Embryonic facial prominence (tissue), 1 donor: ENCODE measurements around the gene DNAJB1.
"Not testable (repeated sequence)": the region's sequence is repeated elsewhere in the genome, so short reads cannot be mapped to it uniquely, and the experiment has no call there.

ENCODE experiments used
- DNase-seq: peaks from one replicate; pipeline ENCODE4 v3.0.0-alpha.2; 2016; ENCODE audit errors: extremely low spot score

The DNAJB1 gene

GRCh38 chr19:14517840-14518505 lies at the start of gene DNAJB1:
DNAJB1 (minus strand) TSS chr19:14518397; CDS start chr19:14518349, 48 bp downstream.
- peak; percentile 94 for DNase-seq

- DNase-seq = no peak
These were observed 48.9 kb upstream of the DNAJB1 start for GRCh38 chr19:14567079-14567478.

GRCh38 chr19:14566712-14567077 lies 48.5 kb upstream of the DNAJB1 start:
- DNase-seq = no peak

GRCh38 chr19:14565765-14566711 lies 47.8 kb upstream of the DNAJB1 start:
- DNase-seq = no peak

GRCh38 chr19:14565298-14565679 lies 47.1 kb upstream of the DNAJB1 start:
- no peak for DNase-seq

GRCh38 chr19:14564652-14565297 lies 46.6 kb upstream of the DNAJB1 start:
- not testable (repeated sequence) for DNase-seq

DNA sequence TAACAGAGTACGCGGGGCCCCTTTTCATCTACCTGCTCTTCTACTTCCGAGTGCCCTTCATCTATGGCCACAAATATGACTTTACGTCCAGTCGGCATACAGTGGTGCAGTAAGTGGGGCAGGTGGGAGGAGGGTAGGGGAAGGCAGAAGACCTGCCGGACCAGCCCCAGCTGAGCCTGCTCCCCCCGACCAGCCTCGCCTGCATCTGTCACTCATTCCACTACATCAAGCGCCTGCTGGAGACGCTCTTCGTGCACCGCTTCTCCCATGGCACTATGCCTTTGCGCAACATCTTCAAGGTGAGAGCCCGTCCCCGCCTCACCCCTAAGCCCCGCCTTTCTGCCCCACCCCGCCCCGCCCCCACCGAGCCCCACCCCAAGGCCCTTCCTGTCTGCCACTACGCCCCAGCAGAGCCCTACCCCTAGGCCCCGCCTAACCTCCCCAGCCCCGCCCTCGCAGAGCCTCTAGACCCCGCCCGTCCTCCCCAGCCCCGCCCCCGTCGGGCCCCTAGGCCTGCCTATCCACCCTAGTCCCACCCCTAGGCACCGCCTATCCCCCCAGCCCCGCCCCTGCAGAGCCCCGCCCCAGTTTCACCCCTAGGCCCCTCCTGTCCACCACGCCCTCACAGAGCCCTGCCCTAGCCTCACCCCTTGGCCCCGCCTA lies 45.9 kb upstream of the DNAJB1 start:
- no peak for DNase-seq

DNA sequence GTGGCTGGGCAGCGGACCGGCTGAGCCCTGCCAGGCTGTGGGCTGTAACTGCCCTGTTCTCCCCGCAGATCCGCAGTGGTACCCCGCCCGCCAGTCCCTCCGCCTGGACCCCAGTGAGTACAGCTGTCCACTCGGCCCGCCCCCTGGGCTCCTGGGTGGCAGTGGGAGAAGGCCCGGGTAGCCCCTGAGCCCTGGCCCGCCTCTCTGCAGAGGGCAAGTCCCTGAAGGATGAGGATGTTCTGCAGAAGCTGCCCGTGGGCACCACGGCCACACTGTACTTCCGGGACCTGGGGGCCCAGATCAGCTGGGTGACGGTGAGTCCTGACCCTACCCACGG lies 45.4 kb upstream of the DNAJB1 start:
- DNase-seq = no peak

DNA sequence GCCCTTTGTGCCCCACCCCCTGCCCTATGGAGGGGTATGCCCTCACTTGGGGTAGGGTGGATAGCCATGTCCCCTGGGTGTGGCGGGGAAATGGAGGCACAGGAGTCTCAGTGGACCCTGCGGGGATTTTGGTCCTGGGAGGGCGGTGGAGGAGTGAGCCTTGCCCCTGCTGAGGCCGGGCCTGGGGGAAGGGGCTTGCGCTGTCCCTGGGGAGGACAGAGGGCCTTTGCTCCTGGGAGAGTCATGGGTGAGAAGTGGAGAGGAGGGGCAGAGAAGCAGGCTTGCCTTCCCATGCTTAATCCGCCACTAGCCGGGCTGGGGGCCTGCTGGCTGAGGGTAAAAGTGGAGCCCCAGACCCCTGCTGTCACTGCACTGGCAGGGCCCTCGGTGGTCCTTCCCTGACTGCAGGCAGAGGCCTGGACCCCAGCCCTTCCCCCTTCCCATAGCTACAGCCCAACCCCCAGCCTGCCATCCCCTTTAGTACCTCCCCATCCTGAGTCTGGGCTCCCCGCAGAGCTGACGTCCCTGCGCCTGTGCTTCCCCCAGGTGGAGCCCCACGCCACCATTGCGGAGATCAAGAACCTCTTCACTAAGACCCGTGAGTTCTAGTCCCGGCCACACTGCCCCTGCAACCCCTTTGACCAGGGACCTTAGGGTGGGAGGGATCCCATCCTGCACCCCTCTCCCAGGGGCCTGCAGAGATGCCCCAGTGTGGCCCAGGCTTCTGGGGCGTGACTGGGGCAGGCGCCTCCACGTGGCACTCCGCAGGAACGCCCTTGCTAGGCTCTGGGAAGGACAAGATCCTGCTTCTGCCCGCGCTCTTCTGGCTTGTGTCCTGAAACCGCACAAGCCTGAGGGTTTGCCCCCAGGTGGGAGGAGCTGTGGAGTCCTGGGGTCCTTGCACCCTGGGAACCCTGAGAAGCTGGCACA lies 44.7 kb upstream of the DNAJB1 start:
- no peak for DNase-seq

- DNase-seq = no peak
These were observed 43.7 kb upstream of the DNAJB1 start for GRCh38 chr19:14561847-14562351.

- no peak for DNase-seq
These were observed 43.1 kb upstream of the DNAJB1 start for GRCh38 chr19:14561249-14561648.

DNA sequence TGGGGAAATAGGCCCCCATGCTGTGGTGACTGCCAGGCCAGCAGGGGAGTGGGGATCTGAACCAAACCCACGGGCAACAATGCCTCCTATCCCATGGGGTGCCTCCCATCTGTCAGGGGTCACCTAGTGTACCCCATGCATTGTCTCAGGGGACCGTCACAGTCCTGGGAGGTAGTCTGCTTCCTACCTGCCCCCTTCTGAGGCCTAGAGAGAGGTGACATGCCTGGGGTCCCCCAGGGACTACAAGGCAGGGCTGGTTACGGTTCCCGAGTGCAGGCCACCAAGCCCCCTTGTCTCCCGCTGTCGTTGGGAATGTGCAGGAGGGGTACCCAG lies 42.5 kb upstream of the DNAJB1 start:
- no peak for DNase-seq

- DNase-seq = no peak
These were observed 41.9 kb upstream of the DNAJB1 start for GRCh38 chr19:14559916-14560775.

DNA sequence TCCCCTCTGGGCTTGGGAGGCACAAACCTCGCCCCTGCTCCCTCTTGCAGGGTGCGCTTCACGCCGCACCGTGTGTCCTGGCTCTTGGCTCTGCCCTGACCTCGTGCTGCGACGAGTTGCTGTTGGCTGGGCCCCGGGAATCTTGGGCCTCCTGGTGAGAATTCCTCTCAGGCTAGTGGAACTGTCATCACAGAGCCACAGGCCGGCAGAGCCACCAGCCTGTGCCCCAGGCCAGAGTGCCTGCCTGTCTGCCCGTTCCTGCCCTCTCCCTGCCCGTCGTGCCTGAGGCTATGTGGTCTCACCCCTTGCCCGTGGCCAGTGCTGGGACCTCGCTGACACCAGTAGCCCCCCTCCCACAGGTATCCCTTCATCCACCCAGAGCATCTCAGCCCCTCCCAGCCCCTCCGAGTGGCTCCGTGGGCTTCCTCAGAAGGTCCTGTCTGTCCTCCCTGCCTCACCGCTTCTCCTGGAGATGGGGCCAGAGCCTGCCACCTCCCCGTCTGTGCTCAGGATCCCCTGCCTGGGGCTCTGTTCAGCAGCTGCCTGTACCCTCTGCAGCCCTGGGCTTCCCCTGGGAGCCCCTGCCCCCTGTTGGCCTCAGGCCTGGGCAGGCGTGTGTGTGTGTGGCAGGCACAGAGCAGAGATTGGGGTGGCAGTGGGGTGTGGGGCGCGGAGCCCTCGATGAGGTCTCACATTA lies 40.3 kb upstream of the DNAJB1 start:
- DNase-seq = no peak

DNA sequence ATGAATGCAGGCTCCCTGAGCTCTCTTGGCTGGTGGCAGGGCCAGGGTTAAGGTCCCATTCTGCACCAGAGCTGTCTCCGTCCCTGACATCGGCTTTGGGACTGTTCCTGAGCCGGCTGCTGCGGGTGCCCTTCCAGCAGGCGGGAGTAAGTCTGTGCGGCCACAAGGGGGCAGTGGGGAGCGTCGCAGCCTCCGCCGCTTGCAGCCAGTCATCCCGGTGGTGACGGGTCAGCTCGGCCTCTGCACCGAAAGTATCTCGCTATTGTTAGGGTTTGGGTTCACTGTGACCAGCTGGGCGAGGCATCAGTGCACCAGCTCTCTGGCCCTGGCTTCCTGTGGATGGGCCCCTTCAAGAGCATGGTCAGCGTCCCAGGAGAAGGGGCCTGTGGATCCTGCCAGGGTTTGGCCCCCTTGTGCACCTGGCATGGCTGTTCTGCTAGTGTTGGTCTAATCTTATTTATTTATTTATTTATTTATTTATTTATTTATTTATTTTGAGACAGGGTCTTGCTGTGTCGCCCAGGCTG lies 38.5 kb upstream of the DNAJB1 start:
- no peak for DNase-seq

GRCh38 chr19:14555918-14556661 lies 37.9 kb upstream of the DNAJB1 start:
- DNase-seq = no peak

GRCh38 chr19:14554382-14554812 lies 36.2 kb upstream of the DNAJB1 start:
- no peak for DNase-seq

DNA sequence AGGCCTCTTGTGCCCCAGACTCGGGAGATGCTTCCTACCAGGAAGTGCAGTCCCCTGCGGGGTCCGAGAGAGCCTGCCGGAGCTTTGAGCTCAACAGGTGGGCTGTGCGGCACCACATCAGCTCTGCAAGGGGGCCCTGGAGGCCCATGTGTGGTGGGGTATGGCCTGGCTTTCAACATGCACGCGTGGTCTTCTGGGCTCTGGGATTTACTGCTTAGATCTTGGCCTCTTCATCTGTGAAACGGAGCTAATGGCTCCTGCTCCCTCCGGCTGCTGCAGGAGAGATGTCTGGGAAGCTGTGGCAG lies 35.7 kb upstream of the DNAJB1 start:
- no peak for DNase-seq
